GM12878 (cell line): Measurements from ENCODE around the gene HIF1AN. TPM values are rescaled to one million over a fixed set of nuclear protein-coding genes. Genes with fewer than 3 reads are reported as not detected.

Experiments
- ATF7 ChIP-seq: fragments of 450-650 bp; IDR thresholded peaks from 2 replicates; pipeline ENCODE4 v1.6.1; 2016; ENCODE audit warnings: low read depth, mild to moderate bottlenecking
- DPF2 ChIP-seq: fragments of 450-650 bp; IDR thresholded peaks from 2 replicates; pipeline ENCODE4 v1.6.1; 2017; ENCODE audit warnings: mild to moderate bottlenecking
- HDGF ChIP-seq: fragments of 450-650 bp; IDR thresholded peaks from 2 replicates; pipeline ENCODE4 v1.6.1; 2016; ENCODE audit warnings: antibody characterized with exemption
- IKZF2 ChIP-seq, 2 experiments: fragments of 450-650 bp; IDR thresholded peaks; 2 replicates each; pipeline ENCODE4 v1.6.1; 2017; ENCODE audit warnings: mild to moderate bottlenecking in 2 of 2, moderate library complexity in 2 of 2
- MTA3 ChIP-seq: IDR thresholded peaks from 2 replicates; pipeline ENCODE4 v1.6.1; 2012; ENCODE audit warnings: low read length, inconsistent platforms, borderline replicate concordance
- POLR2AphosphoS5 ChIP-seq: IDR thresholded peaks from 2 replicates; pipeline ENCODE4 v1.6.1; 2011; ENCODE audit warnings: mild to moderate bottlenecking, low read length, inconsistent platforms
- POU2F2 ChIP-seq: IDR thresholded peaks from 3 replicates; pipeline ENCODE4 v1.6.1; 2011; ENCODE audit warnings: low read depth, mild to moderate bottlenecking, low read length, borderline replicate concordance
- polyA plus RNA-seq, 11 experiments: library from polyadenylated mRNA; depleted of rRNA in 4 of 11; unstranded in 6 of 11; stranded (reverse) in 5 of 11; fragments of >200 nt; fragmentation: Nextera tagmentation in 4 of 11; fragmentation: Illumina TruSeq in 1 of 11; extraction: Ambion mirVana in 4 of 11; extraction: Trizol in 1 of 11; gene quantifications; 1 replicate in 1 of 11; 2 replicates in 10 of 11; pipeline versions ENCODE4 v1.2.1 to v1.2.3, GENCODE V29; 2011 to 2016; ENCODE audit warnings: inconsistent platforms in 2 of 11, missing spikeins in 2 of 11, low read depth in 1 of 11
- total RNA-seq, 4 experiments: library from RNA; depleted of rRNA in 3 of 4; stranded (reverse); fragments of >200 nt in 3 of 4; fragmentation: Illumina TruSeq in 1 of 4; extraction: Trizol in 1 of 4; gene quantifications; 2 replicates each; pipeline versions ENCODE4 v1.2.1 to v1.2.3, GENCODE V29; 2013 to 2021
- TF ChIP-seq, protein P1 (sequence below): fragments of 450-650 bp; formaldehyde crosslinking; IDR thresholded peaks from 2 replicates; pipeline ENCODE4 v1.4.0; 2020; ENCODE audit warnings: mild to moderate bottlenecking, moderate library complexity
- TF ChIP-seq, protein P2 (sequence below): fragments of 450-650 bp; IDR thresholded peaks from 2 replicates; pipeline ENCODE4 v1.6.1; 2016; ENCODE audit warnings: mild to moderate bottlenecking
- TF ChIP-seq, protein P3 (sequence below): fragments of 450-650 bp; IDR thresholded peaks from 2 replicates; pipeline ENCODE4 v1.6.1; 2014; ENCODE audit warnings: mild to moderate bottlenecking

Gene HIF1AN
- total and polyA plus RNA-seq, 10 of the 15 experiments (the other 5 are each of a cell fraction or from before 2014, with no cell fraction given): 1.9 to 37.2 (median 15.2) TPM

DNA sequence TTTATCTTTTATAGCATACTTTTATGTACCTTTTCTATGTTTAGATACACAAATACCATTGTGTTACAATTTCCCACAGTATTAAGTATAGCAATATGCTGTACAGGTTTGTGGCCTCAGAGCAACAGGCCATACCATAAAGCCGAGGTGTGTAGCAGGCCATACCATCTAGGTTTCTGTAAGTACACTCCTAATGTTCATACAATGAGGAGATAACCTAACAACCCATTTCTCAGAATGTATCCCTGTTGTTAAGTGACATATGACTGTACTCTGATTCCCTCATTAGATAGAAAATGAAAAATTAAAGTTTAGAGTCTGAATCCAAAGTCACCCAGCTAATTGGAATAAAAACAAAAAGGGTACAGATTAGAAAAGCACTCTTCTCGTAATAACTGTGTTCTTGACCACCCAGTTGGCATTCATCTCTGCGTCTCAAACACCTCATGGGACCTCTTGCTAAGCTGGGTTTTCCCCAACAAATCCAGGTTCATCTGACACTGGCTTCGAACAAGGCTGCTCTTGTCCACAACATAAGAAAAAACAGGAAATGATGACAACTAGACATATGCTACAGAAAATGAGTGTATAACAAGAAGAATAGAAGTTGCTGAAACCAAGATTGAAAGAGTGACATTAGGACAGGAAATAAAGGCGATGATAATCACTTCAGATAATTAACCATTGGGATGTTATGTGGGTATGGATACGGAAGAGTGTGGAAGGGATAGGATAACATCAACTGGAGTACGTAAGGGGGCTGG, 7.4 kb upstream of the HIF1AN start (continued):
- TF ChIP-seq, protein P1, sequence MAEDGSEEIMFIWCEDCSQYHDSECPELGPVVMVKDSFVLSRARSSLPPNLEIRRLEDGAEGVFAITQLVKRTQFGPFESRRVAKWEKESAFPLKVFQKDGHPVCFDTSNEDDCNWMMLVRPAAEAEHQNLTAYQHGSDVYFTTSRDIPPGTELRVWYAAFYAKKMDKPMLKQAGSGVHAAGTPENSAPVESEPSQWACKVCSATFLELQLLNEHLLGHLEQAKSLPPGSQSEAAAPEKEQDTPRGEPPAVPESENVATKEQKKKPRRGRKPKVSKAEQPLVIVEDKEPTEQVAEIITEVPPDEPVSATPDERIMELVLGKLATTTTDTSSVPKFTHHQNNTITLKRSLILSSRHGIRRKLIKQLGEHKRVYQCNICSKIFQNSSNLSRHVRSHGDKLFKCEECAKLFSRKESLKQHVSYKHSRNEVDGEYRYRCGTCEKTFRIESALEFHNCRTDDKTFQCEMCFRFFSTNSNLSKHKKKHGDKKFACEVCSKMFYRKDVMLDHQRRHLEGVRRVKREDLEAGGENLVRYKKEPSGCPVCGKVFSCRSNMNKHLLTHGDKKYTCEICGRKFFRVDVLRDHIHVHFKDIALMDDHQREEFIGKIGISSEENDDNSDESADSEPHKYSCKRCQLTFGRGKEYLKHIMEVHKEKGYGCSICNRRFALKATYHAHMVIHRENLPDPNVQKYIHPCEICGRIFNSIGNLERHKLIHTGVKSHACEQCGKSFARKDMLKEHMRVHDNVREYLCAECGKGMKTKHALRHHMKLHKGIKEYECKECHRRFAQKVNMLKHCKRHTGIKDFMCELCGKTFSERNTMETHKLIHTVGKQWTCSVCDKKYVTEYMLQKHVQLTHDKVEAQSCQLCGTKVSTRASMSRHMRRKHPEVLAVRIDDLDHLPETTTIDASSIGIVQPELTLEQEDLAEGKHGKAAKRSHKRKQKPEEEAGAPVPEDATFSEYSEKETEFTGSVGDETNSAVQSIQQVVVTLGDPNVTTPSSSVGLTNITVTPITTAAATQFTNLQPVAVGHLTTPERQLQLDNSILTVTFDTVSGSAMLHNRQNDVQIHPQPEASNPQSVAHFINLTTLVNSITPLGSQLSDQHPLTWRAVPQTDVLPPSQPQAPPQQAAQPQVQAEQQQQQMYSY: no peak
- TF ChIP-seq HDGF: no peak
- no peak for TF ChIP-seq MTA3
- TF ChIP-seq IKZF2 (IDR thresholded peaks at IDR 0.05): peak in 1 of 2 experiments; percentile 33; a peak in 2 of 4 replicates
- TF ChIP-seq, protein P2, sequence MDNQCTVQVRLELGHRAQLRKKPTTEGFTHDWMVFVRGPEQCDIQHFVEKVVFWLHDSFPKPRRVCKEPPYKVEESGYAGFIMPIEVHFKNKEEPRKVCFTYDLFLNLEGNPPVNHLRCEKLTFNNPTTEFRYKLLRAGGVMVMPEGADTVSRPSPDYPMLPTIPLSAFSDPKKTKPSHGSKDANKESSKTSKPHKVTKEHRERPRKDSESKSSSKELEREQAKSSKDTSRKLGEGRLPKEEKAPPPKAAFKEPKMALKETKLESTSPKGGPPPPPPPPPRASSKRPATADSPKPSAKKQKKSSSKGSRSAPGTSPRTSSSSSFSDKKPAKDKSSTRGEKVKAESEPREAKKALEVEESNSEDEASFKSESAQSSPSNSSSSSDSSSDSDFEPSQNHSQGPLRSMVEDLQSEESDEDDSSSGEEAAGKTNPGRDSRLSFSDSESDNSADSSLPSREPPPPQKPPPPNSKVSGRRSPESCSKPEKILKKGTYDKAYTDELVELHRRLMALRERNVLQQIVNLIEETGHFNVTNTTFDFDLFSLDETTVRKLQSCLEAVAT: 0 out of 2 replicates have a peak, but pooled peaks have one; percentile 52
- no peak for TF ChIP-seq DPF2
- TF ChIP-seq ATF7: peak; percentile 55; the same call in 1 of the 2 replicates
- 0 out of 2 replicates have a peak, but pooled peaks have one; percentile 25 for TF ChIP-seq POLR2AphosphoS5
- no peak for TF ChIP-seq POU2F2
- TF ChIP-seq, protein P3, sequence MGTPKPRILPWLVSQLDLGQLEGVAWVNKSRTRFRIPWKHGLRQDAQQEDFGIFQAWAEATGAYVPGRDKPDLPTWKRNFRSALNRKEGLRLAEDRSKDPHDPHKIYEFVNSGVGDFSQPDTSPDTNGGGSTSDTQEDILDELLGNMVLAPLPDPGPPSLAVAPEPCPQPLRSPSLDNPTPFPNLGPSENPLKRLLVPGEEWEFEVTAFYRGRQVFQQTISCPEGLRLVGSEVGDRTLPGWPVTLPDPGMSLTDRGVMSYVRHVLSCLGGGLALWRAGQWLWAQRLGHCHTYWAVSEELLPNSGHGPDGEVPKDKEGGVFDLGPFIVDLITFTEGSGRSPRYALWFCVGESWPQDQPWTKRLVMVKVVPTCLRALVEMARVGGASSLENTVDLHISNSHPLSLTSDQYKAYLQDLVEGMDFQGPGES: no peak
- TF ChIP-seq, all 136 proteins: peak for 7
